Measurements from ENCODE around the gene PPP2R5A. TPM values are rescaled to one million over a fixed set of nuclear protein-coding genes. Genes with fewer than 3 reads are reported as not detected.
"Not testable (repeated sequence)": the region's sequence is repeated elsewhere in the genome, so short reads cannot be mapped to it uniquely, and the experiment has no call there.

Gene PPP2R5A
- total RNA-seq, 3 donors from 2014 or later: 56.5 to 63.9 (median 63.3) TPM

DNA sequence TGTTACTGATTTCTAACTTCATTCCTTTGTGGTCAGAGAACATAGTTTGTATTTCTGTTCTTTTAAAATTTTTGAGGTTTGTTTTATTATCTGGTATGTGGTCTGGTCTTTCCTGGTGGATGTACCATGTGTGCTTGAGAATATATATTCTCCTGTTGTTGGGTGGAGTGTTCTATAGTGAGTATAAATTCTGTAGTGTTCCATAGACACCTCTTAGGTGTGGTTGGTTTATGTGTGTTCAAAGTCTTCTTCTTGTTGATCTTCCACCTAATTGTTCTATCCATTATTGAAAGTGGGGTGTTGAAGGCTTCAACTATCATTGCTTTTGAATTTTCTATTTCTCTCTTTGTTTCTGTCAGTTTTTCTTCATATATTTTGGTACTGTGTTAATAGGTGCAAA, 20.1 kb downstream of the PPP2R5A start:
- TF ChIP-seq, protein P1, sequence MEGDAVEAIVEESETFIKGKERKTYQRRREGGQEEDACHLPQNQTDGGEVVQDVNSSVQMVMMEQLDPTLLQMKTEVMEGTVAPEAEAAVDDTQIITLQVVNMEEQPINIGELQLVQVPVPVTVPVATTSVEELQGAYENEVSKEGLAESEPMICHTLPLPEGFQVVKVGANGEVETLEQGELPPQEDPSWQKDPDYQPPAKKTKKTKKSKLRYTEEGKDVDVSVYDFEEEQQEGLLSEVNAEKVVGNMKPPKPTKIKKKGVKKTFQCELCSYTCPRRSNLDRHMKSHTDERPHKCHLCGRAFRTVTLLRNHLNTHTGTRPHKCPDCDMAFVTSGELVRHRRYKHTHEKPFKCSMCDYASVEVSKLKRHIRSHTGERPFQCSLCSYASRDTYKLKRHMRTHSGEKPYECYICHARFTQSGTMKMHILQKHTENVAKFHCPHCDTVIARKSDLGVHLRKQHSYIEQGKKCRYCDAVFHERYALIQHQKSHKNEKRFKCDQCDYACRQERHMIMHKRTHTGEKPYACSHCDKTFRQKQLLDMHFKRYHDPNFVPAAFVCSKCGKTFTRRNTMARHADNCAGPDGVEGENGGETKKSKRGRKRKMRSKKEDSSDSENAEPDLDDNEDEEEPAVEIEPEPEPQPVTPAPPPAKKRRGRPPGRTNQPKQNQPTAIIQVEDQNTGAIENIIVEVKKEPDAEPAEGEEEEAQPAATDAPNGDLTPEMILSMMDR (IDR thresholded peaks at IDR 0.05): no peak
- H3K9me3 ChIP-seq: no peaks in the 10 kb centered on the region
- peak; percentile 78 for ATAC-seq
- no peaks in the 10 kb centered on the region for H3K36me3 ChIP-seq (ENCODE audit: low read depth)
- peaks cover 4% of the 10 kb centered on the region for H3K4me1 ChIP-seq (ENCODE audit: low read depth)
- DNase-seq: no peak
- intact Hi-C loops (cut with DNase I, micrococcal nuclease): no loop called here
- no peak overlapping the region for H3K4me3 ChIP-seq

DNA sequence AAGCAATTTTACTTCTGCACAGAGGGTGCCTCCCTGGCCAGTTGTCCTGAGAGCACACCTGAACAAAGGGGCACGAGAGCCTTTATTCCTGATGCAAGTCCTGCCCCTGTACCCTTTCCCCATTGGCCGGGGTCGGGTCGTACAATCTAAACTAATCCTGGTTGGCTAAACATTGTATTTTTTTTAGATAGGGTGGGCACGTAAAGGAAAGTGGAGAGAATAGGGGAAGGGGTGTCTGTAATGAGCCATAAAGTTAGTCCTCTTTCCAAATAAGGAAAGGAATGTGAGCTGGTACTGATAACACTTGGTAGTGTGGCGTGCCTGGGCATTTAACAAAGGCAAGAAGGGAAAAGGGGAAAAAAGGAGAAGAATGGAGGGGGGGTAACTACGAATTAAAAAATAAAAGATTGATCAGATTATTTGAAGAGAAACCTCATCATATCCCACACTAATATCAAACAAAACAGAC, 20.8 kb downstream of the PPP2R5A start:
- H3K9me3 ChIP-seq; H3K36me3 ChIP-seq (ENCODE audit: low read depth); DNase-seq; H3K4me1 ChIP-seq (ENCODE audit: low read depth); intact Hi-C loops (cut with DNase I, micrococcal nuclease); ATAC-seq; H3K4me3 ChIP-seq: not testable (repeated sequence)

DNA sequence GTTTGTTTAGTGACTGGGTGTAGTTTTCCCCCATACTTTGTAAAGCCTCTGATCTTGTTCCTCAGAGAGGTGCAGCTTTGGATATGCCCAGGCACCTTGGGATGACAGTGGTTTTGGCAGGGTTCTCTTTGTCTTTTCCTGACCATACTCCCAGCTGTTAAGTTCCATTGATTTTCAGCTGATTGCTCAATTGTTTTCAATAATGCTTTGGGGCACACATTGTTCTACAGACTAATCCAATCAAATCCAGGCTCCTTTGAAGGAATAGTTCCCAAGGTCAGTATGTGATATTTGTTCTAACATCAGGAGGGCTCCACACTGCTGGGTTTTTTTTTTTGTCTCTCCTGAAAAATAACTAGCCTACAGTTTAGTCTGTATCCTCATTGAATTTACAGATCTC, 24.8 kb downstream of the PPP2R5A start:
- Histone ChIP-seq H3K36me3 (ENCODE audit: low read depth) (no peaks in the 10 kb centered on the region), H3K4me3 (no peak overlapping the region), H3K4me1 (ENCODE audit: low read depth) (no peaks in the 10 kb centered on the region), H3K9me3 (no peaks in the 10 kb centered on the region)
- DNase-seq (no peak), ATAC-seq (no peak)
- TF ChIP-seq, protein P1 (IDR thresholded peaks at IDR 0.05): no peak
- intact Hi-C loops (cut with DNase I, micrococcal nuclease): loop anchor here in 1 of 2 donors (10.0 kb wide), 1 partner anchor 245 kb away; no protein-coding TSS in a partner anchor

DNA sequence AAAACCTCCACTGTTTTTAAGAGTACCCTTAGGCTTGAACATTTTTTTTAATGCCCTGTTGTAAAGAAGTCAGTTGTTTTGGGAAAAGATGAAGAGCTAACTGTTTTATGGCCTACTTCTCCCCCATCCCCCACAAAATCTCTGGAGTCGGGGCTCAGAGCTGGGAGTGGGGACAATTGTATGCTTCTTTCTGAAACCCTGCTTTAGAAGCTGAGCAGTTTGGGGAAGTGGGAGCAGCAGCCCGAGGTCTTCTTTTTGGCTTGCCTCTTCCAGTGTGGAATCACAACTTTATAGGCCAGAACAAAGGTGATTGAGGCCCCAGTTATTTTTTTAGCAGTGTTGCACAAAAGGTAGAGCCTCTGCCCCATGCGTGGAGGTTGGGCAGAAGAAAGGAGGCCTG, 25.2 kb downstream of the PPP2R5A start:
- no peak overlapping the region for H3K4me3 ChIP-seq
- H3K4me1 ChIP-seq (ENCODE audit: low read depth): no peaks in the 10 kb centered on the region
- H3K9me3 ChIP-seq: no peaks in the 10 kb centered on the region
- no peak for DNase-seq
- ATAC-seq: no peak
- TF ChIP-seq, protein P1 (IDR thresholded peaks at IDR 0.05): no peak
- intact Hi-C loops (cut with DNase I, micrococcal nuclease): loop anchor here in 1 of 2 donors (10.0 kb wide), 1 partner anchor 246 kb away; no protein-coding TSS in a partner anchor
- H3K36me3 ChIP-seq (ENCODE audit: low read depth): no peaks in the 10 kb centered on the region

DNA sequence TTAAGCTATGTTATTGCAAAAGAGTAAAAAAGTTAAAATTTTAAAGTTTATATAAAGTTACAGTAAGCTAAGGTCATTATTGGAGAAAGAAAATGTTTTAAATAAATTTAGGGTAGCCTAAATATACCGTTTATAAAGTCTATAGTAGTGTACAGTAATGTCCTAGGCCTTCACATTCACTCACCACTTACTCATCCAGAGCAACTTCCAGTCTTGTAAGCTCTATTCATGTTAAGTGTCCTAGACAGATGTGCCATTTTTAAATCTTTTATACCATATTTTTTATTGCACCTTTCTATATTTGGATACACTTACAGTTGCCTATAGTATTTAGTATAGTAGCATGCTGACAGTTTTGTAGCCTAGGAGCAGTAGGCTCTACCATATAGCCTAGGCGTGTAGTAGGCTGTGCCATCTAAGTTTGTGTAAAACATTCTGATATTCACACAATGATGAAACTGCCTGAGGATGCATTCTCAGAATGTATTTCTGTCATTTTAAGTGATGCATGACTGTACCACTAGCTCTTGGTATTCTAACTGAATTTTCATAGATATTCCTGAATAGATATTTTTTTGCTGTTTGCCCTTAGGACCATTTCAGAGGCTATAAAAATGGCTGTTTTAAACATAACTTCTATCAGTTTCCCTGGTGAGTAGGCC, 26.8 kb downstream of the PPP2R5A start:
- Histone ChIP-seq H3K4me1 (ENCODE audit: low read depth) (no peaks in the 10 kb centered on the region), H3K9me3 (no peaks in the 10 kb centered on the region), H3K36me3 (ENCODE audit: low read depth) (no peaks in the 10 kb centered on the region), H3K4me3 (no peak overlapping the region)
- intact Hi-C loops (cut with DNase I, micrococcal nuclease): loop anchor here in 1 of 2 donors (10.0 kb wide), 1 partner anchor 247 kb away; no protein-coding TSS in a partner anchor
- DNase-seq (no peak), ATAC-seq (peak; percentile 27)
- TF ChIP-seq, protein P1 (IDR thresholded peaks at IDR 0.05): no peak

DNA sequence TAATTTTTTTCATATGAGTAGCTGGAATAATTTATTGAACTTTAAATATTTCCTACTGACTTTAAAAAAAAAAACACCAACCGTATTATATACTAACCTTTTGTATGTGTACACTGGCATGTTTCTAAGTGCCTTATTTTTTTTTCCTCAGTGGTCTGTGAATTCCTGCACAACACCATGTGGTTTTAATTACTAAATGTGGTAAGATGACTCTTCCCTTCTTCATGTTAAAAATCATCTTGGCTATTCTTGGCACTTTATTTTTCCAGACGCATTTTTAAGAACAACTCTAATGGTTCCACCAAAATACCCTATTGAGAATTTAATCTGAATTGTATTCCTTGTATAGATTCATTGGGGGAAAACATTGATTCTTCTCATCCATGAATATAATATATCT, 28.4 kb downstream of the PPP2R5A start:
- TF ChIP-seq, protein P1 (IDR thresholded peaks at IDR 0.05): no peak
- no peak for DNase-seq
- no peak for ATAC-seq
- intact Hi-C loops (cut with DNase I, micrococcal nuclease): loop anchor here in 1 of 2 donors (10.0 kb wide), 1 partner anchor 249 kb away; no protein-coding TSS in a partner anchor
- Histone ChIP-seq H3K9me3 (no peaks in the 10 kb centered on the region), H3K4me3 (no peak overlapping the region), H3K36me3 (ENCODE audit: low read depth) (no peaks in the 10 kb centered on the region), H3K4me1 (ENCODE audit: low read depth) (no peaks in the 10 kb centered on the region)
